GM12873 (cell line): Measurements from ENCODE around the gene NAP1L4.

ENCODE experiments used
- TF ChIP-seq, protein P1 (sequence below): IDR thresholded peaks from 2 replicates; pipeline ENCODE4 v1.5.1; 2012; ENCODE audit warnings: low read depth, mild to moderate bottlenecking, moderate library complexity, low read length, control low read depth; ENCODE audit not compliant: insufficient read depth; ENCODE audit errors: missing control alignments

The NAP1L4 gene

DNA sequence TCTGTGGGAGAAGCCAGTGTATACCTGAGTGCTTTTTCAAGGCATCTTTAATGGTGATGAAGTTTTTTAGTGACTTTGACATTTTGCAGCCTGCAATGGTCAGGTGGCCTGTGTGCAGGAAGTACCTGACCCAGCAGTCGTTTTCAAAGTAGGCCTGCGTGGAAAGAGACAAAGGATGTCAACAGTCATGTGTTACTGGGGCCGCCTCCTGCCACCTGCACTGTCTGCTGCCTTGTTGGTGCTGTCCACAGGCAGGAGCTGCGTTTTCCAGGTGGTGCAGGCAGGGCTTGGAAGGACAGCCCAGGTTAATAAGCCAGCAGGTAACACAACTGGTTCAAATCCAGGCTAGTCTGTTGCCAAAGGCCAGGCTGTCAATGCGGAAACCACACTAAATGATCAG is 26.5 kb upstream of the NAP1L4 start:
- TF ChIP-seq, protein P1, sequence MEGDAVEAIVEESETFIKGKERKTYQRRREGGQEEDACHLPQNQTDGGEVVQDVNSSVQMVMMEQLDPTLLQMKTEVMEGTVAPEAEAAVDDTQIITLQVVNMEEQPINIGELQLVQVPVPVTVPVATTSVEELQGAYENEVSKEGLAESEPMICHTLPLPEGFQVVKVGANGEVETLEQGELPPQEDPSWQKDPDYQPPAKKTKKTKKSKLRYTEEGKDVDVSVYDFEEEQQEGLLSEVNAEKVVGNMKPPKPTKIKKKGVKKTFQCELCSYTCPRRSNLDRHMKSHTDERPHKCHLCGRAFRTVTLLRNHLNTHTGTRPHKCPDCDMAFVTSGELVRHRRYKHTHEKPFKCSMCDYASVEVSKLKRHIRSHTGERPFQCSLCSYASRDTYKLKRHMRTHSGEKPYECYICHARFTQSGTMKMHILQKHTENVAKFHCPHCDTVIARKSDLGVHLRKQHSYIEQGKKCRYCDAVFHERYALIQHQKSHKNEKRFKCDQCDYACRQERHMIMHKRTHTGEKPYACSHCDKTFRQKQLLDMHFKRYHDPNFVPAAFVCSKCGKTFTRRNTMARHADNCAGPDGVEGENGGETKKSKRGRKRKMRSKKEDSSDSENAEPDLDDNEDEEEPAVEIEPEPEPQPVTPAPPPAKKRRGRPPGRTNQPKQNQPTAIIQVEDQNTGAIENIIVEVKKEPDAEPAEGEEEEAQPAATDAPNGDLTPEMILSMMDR, result no peak

GRCh38 chr11:3016861-3017260 is 24.7 kb upstream of the NAP1L4 start:
- TF ChIP-seq, protein P1, result no peak

- TF ChIP-seq, protein P1, result no peak
These were observed 23.7 kb upstream of the NAP1L4 start for GRCh38 chr11:3015796-3016195.

- TF ChIP-seq, protein P1, result no peak
These were observed 22.8 kb upstream of the NAP1L4 start for GRCh38 chr11:3014943-3015342.

GRCh38 chr11:3014057-3014938 is 22.2 kb upstream of the NAP1L4 start:
- TF ChIP-seq, protein P1, result no peak

- TF ChIP-seq, protein P1, result no peak
These were observed 20.1 kb upstream of the NAP1L4 start for GRCh38 chr11:3011891-3012885.
